NOMO-1 (cell line): ENCODE data around the gene ZNF892.
"Not testable (repeated sequence)": the region's sequence is repeated elsewhere in the genome, so short reads cannot be mapped to it uniquely, and the experiment has no call there.

Experiments
- DNase-seq, 2 experiments: peaks; one replicate each; lab custom pipeline; 2025; ENCODE audit not compliant: unreplicated experiment in 2 of 2; lab: John Stamatoyannopoulos, UW

The ZNF892 gene

DNA sequence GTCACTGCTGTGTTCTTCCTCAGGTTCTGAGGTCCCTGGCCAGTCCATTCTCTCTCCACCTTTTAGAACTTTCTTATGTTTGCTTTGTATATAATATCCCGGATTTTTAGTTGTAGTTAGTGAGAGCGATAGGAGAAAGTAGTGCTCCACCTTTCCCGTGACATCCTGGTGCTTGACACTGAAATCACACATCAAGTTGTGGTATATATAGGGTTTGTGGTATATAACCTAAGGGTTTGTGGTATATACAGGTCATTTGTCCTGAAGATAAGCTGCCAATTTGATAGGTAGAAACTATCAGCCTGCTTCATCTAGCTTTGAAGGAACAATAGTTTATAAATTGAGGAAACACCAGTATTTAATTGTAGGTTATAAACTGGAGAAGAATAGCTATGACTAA is 13.1 kb downstream of the ZNF892 start:
- DNase-seq, result no peak

DNA sequence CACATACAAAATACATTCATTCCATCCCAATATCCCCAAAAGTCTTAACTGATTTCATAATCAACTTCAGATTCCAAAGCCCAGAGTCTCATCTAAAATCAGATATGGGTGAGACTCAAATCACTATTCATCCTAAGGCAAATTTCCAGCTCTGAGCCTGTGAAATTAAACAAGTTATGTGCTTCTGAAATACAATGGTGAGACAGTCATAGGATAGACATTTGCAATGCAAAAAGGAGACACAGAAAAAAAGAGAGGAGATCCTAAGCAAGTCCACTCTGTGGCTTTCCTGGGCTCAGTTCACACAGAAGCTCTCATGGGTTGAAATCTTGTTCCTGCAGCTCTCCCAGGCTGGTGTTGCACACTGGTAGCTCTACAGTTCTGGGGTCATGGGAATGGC is 18.3 kb downstream of the ZNF892 start:
- no peak for DNase-seq

DNA sequence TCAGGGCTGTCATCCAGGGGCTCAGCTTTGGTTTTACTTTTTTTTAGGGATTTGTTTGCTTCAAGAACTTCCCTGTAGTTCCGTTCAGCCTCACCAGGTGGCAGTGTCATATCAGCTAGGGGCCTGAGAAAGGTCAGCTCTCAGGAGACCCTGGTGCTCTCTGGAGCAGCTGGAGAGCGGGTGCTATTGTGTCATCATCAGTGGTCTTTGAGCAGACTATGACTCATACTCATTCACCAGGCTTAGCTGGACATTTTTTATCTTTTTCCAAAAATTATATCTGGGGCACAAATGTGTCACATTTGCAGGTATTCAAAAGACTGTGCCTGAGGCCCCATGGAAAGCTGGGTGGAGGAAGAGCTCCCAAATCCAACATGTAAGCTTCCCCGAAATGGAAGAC is 24.4 kb downstream of the ZNF892 start:
- DNase-seq, result peak; percentile 12 to 38

DNA sequence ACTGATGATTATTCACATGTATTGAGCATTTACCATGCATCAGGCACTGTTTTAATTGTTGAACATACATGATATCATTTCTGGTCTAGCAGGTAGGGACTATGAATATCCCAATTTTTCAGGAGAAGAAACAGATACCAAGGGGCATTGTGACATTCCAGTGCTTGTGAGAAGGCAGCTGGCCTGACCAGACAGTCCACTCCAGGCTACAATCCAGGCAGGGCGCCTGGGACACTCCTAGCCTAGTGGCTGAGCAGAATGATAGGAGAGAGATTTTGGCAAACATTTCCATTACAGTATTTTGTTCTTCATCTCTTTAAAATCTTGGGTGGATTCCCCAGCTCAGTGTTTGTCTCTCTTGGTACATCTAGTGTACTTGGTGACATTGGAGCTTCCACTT is 24.9 kb downstream of the ZNF892 start:
- DNase-seq, result no peak

DNA sequence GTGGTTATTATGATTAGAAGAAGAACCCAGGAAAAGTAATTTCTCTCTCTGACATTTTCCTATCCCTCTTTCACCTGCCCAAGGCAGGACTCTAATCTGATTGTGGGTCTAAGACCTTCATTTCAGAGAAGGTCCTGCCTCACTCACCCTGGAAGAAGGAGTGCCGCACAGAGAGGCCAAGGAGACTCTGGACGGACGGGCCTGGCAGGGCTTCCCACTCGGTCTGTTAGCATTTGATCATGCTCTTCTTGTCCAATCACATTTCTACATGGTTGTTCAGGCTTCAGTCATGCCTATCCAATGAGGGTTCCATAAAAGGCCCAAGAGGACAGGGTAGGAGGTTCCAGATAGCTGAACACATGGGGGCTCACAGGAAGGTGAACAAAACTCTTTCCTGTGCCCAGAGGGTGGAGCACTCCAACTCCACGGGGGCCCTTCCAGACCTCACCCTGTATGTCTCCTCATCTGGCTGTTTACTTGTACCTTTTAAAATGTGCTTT is 27.0 kb downstream of the ZNF892 start:
- no peak for DNase-seq

DNA sequence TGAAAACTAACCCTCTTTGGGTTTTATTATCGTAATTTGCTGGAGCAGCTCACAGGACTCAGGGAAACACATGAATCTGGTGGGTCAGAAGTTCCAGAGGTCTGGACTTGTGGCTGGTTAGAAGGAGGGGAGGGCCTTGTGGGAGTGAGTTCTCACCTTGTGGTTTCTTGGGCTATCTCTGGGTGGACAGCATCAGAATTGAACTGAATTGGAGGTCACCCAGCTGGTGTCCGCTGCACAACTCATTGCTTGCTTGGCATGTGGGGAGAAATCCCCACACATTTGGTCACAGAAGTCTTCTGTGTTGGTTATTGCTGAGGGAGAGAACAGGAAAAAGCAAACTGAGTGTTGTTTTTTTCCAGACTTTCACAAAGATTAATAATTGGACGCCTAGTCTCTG is 27.5 kb downstream of the ZNF892 start:
- no peak for DNase-seq

DNA sequence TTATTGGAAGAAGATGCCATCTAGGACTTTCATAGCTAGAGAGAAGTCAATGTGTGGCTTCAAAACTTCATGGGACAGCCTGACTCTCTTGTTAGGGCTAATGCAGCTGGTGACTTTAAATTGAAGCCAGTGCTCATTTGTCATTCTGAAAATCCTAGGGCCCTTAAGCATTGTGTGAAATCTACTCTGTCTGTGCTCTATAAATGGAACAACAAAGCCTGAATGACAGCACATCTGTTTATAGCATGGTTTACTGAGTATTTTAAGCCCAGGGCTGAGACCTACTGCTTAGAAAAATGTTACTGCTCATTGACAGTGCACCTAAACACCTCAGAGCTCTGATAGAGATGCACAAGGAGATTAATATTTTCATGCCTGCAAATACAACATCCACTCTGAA is 30.8 kb downstream of the ZNF892 start:
- DNase-seq, result no peak

DNA sequence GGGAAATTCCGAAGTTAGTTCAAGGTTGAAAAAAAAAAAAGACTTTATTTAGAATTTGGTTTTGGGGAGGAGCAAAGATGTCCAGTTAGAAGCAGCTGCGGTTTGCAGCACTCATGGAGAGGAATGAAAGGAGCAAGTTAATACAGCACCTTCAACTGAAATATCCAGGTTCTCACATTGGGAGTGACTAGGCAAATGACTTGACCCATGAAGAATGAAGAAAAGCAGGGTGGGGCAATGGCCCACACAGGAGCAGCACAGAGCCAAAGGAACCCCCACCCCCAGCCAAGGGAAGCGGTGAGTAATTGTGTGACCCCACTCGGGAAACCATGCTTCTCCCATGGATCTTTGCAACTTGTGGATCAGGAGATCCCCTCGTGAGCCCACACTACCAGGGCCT is 32.8 kb downstream of the ZNF892 start:
- DNase-seq, result no peak

DNA sequence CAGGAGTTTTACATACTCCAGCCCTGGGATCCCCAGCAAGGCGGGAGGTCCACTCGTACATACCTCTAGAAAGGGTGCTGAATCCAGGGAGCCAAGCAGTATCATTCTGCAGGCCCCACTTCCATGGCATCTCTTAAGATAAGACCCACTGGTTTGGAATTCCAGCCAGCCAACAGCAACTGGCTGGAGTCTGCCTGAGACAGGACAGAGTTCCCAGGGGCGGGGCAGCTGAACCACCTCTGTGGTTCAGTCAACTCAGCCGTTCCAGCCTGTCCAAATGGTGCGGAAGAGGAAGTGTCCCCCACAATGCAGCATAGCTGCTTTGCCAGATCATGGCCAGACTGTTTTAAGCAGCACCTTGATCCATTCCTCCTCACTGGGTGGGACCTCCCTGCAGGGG is 33.2 kb downstream of the ZNF892 start:
- no peak for DNase-seq

DNA sequence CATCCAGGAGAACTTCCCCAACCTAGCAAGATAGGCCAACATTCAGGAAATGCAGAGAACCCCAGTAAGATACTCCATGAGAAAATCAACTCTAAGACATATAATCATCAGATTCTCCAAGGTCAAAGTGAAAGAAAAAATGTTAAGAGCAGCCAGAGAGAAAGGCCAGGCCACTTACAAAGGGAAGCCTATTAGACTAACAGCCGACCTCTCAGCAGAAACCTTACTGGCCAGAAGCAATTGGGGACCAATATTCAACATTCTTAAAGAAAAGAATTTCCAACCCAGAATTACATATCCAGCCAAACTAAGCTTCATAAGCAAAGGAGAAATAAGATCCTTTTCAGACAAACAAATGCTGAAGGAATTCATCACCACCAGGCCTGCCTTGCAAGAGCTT is 34.8 kb downstream of the ZNF892 start:
- not testable (repeated sequence) for DNase-seq
